SK-N-SH (cell line): Measurements from ENCODE around the gene CDHR2. TPM values are rescaled to one million over a fixed set of nuclear protein-coding genes. Genes with fewer than 3 reads are reported as not detected.

Experiments used
- CTCF ChIA-PET: fragments of 300-600, 350-600 bp; formaldehyde crosslinking; extraction: SDS; loops from one replicate; lab custom pipeline; 2021; lab: Yijun Ruan, JAX
- POLR2A ChIA-PET: fragments of 350-600 bp; sonication (Branson Sonifier 250); formaldehyde crosslinking; extraction: SDS; loops from one replicate; lab custom pipeline; 2020; ENCODE audit warnings: antibody characterized with exemption, inconsistent platforms; lab: Yijun Ruan, JAX
- DNase-seq: peaks from one replicate; pipeline ENCODE4 v3.0.0; 2012
- H2AFZ ChIP-seq: fragments of 200-600 bp; sonication (generic); 2 replicates; pipeline ENCODE4 v1.8.1; 2016; ENCODE audit warnings: antibody characterized with exemption, mild to moderate bottlenecking, low read depth
- H3F3A ChIP-seq: fragments of 200-600 bp; sonication (generic); replicated peaks from 2 replicates; pipeline ENCODE3; 2016; ENCODE audit warnings: antibody characterized with exemption, mild to moderate bottlenecking; ENCODE audit not compliant: insufficient read depth
- H3K27ac ChIP-seq, 2 experiments: fragments of 200-500 bp in 1 of 2; fragments of 200-600 bp in 1 of 2; sonication (Bioruptor generic) in 1 of 2; sonication (generic), shearing (Covaris generic) in 1 of 2; 2 replicates each; pipeline versions ENCODE4 v1.5.1 to v1.6.1; 2014 to 2016; ENCODE audit warnings: low read depth in 2 of 2, inconsistent platforms in 1 of 2, low read length in 1 of 2, mild to moderate bottlenecking in 1 of 2, mixed read lengths in 1 of 2
- H3K27me3 ChIP-seq: fragments of 200-600 bp; sonication (generic), shearing (Covaris generic); 2 replicates; pipeline ENCODE4 v1.6.1; 2016; ENCODE audit warnings: mixed run types; ENCODE audit not compliant: insufficient read depth
- H3K36me3 ChIP-seq, 2 experiments: fragments of 200-500 bp in 1 of 2; fragments of 200-600 bp in 1 of 2; sonication (Bioruptor generic) in 1 of 2; sonication (generic) in 1 of 2; replicated peaks in 1 of 2; 2 replicates each; pipeline versions ENCODE3 to v1.5.1; 2014 to 2016; ENCODE audit warnings: low read length in 1 of 2, mild to moderate bottlenecking in 1 of 2; ENCODE audit not compliant: insufficient read depth in 2 of 2, control insufficient read depth in 1 of 2
- H3K4me1 ChIP-seq, 2 experiments: fragments of 200-500 bp in 1 of 2; fragments of 200-600 bp in 1 of 2; sonication (Bioruptor generic) in 1 of 2; sonication (generic), shearing (Covaris generic) in 1 of 2; 2 replicates each; pipeline versions ENCODE4 v1.5.1 to v1.6.1; 2014 to 2016; ENCODE audit warnings: low read depth in 1 of 2, low read length in 1 of 2, mixed run types in 1 of 2; ENCODE audit not compliant: insufficient read depth in 2 of 2, control insufficient read depth in 1 of 2
- H3K4me2 ChIP-seq: fragments of 200-600 bp; sonication (generic), shearing (Covaris generic); 2 replicates; pipeline ENCODE4 v1.6.1; 2017; ENCODE audit warnings: mixed run types
- H3K4me3 ChIP-seq, 2 experiments: fragments of 200-500 bp in 1 of 2; fragments of 200-600 bp in 1 of 2; sonication (Bioruptor generic) in 1 of 2; sonication (generic), shearing (Covaris generic) in 1 of 2; 2 replicates each; pipeline versions ENCODE4 v1.5.1 to v1.8.1; 2014 to 2016; ENCODE audit warnings: low read depth in 2 of 2, inconsistent platforms in 1 of 2, low read length in 1 of 2, mild to moderate bottlenecking in 1 of 2, mixed read lengths in 1 of 2, moderate library complexity in 1 of 2
- H3K79me2 ChIP-seq: fragments of 200-600 bp; sonication (generic); 2 replicates; pipeline ENCODE4 v1.8.1; 2017; ENCODE audit warnings: mild to moderate bottlenecking; ENCODE audit not compliant: insufficient read depth
- H3K9ac ChIP-seq: fragments of 200-600 bp; sonication (generic); 2 replicates; pipeline ENCODE4 v1.6.1; 2017; ENCODE audit warnings: mixed run types
- H3K9me2 ChIP-seq: fragments of 200-600 bp; sonication (generic); 2 replicates; pipeline ENCODE4 v1.6.1; 2017; ENCODE audit warnings: mixed run types
- H3K9me3 ChIP-seq: fragments of 200-600 bp; sonication (generic); 2 replicates; pipeline ENCODE4 v1.6.1; 2017; ENCODE audit warnings: mixed run types, mild to moderate bottlenecking, moderate library complexity
- H4K20me1 ChIP-seq: fragments of 200-600 bp; sonication (generic); 2 replicates; pipeline ENCODE4 v1.6.1; 2017; ENCODE audit warnings: mild to moderate bottlenecking, mixed run types; ENCODE audit not compliant: insufficient read depth
- EP300 ChIP-seq, 2 experiments: IDR thresholded peaks; 2 replicates each; pipeline versions ENCODE4 v1.4.0 to v1.6.1; 2012; ENCODE audit warnings: borderline replicate concordance in 1 of 2, low read depth in 1 of 2, low read length in 1 of 2
- FOXJ3 ChIP-seq: sonication (generic); formaldehyde crosslinking; IDR thresholded peaks from 2 replicates; pipeline ENCODE4 v1.5.1; 2020; ENCODE audit warnings: mild to moderate bottlenecking, missing genetic modification reagents
- FOXM1 ChIP-seq: IDR thresholded peaks from 2 replicates; pipeline ENCODE4 v1.4.0; 2012; ENCODE audit warnings: low read depth, mild to moderate bottlenecking
- GABPA ChIP-seq: IDR thresholded peaks from 2 replicates; pipeline ENCODE4 v1.4.0; 2012; ENCODE audit warnings: low read depth, mild to moderate bottlenecking
- GATA2 ChIP-seq: sonication (generic); formaldehyde crosslinking; IDR thresholded peaks from 2 replicates; pipeline ENCODE4 v1.5.0; 2020; ENCODE audit warnings: mild to moderate bottlenecking, missing genetic modification reagents
- NRF1 ChIP-seq: IDR thresholded peaks from 2 replicates; pipeline ENCODE4 v1.6.1; 2012; ENCODE audit warnings: low read depth, mild to moderate bottlenecking, low read length
- REST ChIP-seq: IDR thresholded peaks from 2 replicates; pipeline ENCODE4 v1.6.1; 2012; ENCODE audit warnings: mild to moderate bottlenecking, low read depth, low read length, moderate library complexity
- RFX5 ChIP-seq: IDR thresholded peaks from 2 replicates; pipeline ENCODE4 v1.6.1; 2012; ENCODE audit warnings: mild to moderate bottlenecking, improper control_type of control experiment, low read length
- TAF1 ChIP-seq: IDR thresholded peaks from 2 replicates; pipeline ENCODE4 v1.6.1; 2012; ENCODE audit warnings: low read depth, mild to moderate bottlenecking, low read length, moderate library complexity, borderline replicate concordance
- TEAD4 ChIP-seq: IDR thresholded peaks from 2 replicates; pipeline ENCODE4 v1.4.0; 2012; ENCODE audit warnings: mild to moderate bottlenecking, borderline replicate concordance; ENCODE audit not compliant: insufficient read depth
- YY1 ChIP-seq: IDR thresholded peaks from 2 replicates; pipeline ENCODE4 v1.4.0; 2012; ENCODE audit warnings: low read depth, mild to moderate bottlenecking
- WGBS: methylation state at CpG from one replicate; pipeline ENCODE4 v1.1.6; 2017; ENCODE audit warnings: low lambda C conversion rate; 5-methylcytosine and 5-hydroxymethylcytosine counted together
- polyA plus RNA-seq, 3 experiments: library from polyadenylated mRNA; depleted of rRNA; stranded (reverse); fragments of >200 nt; gene quantifications; 2 replicates each; pipeline ENCODE4 v1.2.3, GENCODE V29; 2012

CDHR2 gene, protein sequence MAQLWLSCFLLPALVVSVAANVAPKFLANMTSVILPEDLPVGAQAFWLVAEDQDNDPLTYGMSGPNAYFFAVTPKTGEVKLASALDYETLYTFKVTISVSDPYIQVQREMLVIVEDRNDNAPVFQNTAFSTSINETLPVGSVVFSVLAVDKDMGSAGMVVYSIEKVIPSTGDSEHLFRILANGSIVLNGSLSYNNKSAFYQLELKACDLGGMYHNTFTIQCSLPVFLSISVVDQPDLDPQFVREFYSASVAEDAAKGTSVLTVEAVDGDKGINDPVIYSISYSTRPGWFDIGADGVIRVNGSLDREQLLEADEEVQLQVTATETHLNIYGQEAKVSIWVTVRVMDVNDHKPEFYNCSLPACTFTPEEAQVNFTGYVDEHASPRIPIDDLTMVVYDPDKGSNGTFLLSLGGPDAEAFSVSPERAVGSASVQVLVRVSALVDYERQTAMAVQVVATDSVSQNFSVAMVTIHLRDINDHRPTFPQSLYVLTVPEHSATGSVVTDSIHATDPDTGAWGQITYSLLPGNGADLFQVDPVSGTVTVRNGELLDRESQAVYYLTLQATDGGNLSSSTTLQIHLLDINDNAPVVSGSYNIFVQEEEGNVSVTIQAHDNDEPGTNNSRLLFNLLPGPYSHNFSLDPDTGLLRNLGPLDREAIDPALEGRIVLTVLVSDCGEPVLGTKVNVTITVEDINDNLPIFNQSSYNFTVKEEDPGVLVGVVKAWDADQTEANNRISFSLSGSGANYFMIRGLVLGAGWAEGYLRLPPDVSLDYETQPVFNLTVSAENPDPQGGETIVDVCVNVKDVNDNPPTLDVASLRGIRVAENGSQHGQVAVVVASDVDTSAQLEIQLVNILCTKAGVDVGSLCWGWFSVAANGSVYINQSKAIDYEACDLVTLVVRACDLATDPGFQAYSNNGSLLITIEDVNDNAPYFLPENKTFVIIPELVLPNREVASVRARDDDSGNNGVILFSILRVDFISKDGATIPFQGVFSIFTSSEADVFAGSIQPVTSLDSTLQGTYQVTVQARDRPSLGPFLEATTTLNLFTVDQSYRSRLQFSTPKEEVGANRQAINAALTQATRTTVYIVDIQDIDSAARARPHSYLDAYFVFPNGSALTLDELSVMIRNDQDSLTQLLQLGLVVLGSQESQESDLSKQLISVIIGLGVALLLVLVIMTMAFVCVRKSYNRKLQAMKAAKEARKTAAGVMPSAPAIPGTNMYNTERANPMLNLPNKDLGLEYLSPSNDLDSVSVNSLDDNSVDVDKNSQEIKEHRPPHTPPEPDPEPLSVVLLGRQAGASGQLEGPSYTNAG (N-terminal part only)
- polyA plus RNA-seq (2012; rRNA removed) = 0.02 TPM in 1 of 2 replicates, not detected in the other
- 0.03 TPM in 1 of 2 replicates, not detected in the other for polyA plus RNA-seq (2012; cell fraction: cytosol; rRNA removed)
- polyA plus RNA-seq (2012; cell fraction: nucleus; rRNA removed) = 0.14 and 0.23 TPM in 2 replicates

DNA sequence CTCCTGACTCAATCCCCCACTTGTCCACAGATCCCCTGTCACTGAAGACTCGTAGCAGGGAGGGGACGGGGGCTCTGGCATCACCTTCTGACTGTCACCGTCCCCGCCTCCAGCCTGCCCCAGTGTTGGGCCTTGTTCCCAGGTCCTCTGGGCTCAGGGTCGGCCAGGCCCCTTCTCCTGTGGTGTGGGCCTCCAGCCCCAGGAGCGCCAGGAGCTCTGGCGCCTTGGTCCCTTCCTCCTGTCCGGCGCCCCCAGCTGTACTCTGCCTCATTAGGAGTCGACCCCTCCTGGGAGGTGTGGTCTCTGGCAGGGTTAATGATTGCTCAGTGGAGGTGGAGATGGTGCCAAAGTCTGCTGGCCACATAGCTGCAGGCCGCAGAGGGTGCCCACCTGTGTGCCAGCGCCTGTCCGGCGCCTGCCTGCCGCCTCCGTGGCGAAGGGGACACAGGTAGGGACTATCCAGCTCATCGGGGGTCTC, at the start of gene CDHR2:
CDHR2 (plus strand) TSS at position 376 of the 478 bp plus-strand sequence. CDS start 16,011 bp downstream, outside the sequence.
- H3K79me2 ChIP-seq = no peaks in the 10 kb centered on the region
- CTCF ChIA-PET = interaction anchor here (1.0 kb wide), 1 partner anchor 102 kb away, joined by 3 read pairs; no protein-coding TSS in a partner anchor
- H4K20me1 ChIP-seq = no peaks in the 10 kb centered on the region
- WGBS = 85% methylated on average over 18 of the region's 18 CpGs
- H3K4me3 ChIP-seq = no peak within 1 kb of the TSS
- no peaks in the 10 kb centered on the region for H3K36me3 ChIP-seq
- no peaks in the 10 kb centered on the region for H3K9me2 ChIP-seq
- no peak within 1 kb of the TSS for H3K4me2 ChIP-seq
- H2AFZ ChIP-seq = no peak within 1 kb of the TSS
- H3K4me1 ChIP-seq = peaks cover 0 to 4% of the 10 kb centered on the region in 2 experiments; a peak in 1 of 4 replicates
- TF ChIP-seq TEAD4 (no peak), NRF1 (no peak), EP300 (IDR thresholded peaks at IDR 0.05; ENCODE audit: borderline replicate concordance in 1 of 2, low read depth in 1 of 2, low read length in 1 of 2) (no peak), RFX5 (no peak), FOXJ3 (CRISPR knock-in tag) (no peak)
- H3K9ac ChIP-seq = no peak within 1 kb of the TSS
- no peak for DNase-seq
- no peaks in the 10 kb centered on the region for H3K9me3 ChIP-seq
- H3F3A ChIP-seq = no peaks in the 10 kb centered on the region
- POLR2A ChIA-PET = no interaction called here
- H3K27me3 ChIP-seq = no peaks in the 10 kb centered on the region
- H3K27ac ChIP-seq = no peak within 1 kb of the TSS

DNA sequence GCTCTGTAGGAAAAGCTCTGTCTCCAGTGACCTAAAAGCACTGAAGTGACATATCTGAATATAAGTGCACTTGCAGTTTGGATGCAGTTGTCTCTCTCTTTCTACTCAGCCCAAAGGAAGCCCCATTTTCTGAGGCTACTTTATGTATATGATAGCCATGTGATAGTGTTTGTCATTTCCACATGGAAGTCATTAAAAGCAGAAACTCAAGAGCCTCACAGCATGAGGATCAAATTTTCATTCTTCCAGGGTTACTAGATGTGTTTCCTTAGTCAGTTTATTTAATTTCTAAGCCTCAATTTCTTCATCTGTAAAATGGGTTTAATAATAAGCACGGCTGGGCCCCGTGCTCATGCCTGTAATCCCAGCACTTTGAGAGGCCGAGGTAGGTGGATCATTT, 48.6 kb upstream of the CDHR2 start:
- no peak for TF ChIP-seq YY1
- TF ChIP-seq TAF1 = no peak
- no peak for TF ChIP-seq FOXM1
- no peak for TF ChIP-seq GATA2 (CRISPR knock-in tag)
- TF ChIP-seq REST = no peak
- no peak for TF ChIP-seq GABPA
- TF ChIP-seq, all 33 proteins: peak for 0
- no peak overlapping the region for H3K4me3 ChIP-seq
- DNase-seq = no peak
- no peak overlapping the region for H3K9ac ChIP-seq
- no peaks in the 10 kb centered on the region for H3F3A ChIP-seq
- 0 out of 4 replicates have a peak, but pooled peaks cover 0 to 3% of the 10 kb centered on the region in 2 experiments for H3K4me1 ChIP-seq
- 96% methylated on average over 3 of the region's 3 CpGs for WGBS
- no peaks in the 10 kb centered on the region for H3K9me2 ChIP-seq
- no peaks in the 10 kb centered on the region for H3K9me3 ChIP-seq
- CTCF ChIA-PET = no interaction called here
- H3K4me2 ChIP-seq = no peak overlapping the region
- H2AFZ ChIP-seq = no peak overlapping the region
- H3K27ac ChIP-seq = no peak overlapping the region
- no peaks in the 10 kb centered on the region for H3K79me2 ChIP-seq
- H3K36me3 ChIP-seq = peaks cover 55 to 78% of the 10 kb centered on the region in 2 experiments
- POLR2A ChIA-PET = no interaction called here
- H4K20me1 ChIP-seq = no peaks in the 10 kb centered on the region
- no peaks in the 10 kb centered on the region for H3K27me3 ChIP-seq
